DMS53 treated with DMSO at 0.1 percent for 48 hours (cell line): Measurements from ENCODE around the gene RBM23.
"Not testable (repeated sequence)": the region's sequence is repeated elsewhere in the genome, so short reads cannot be mapped to it uniquely, and the experiment has no call there.

Experiments used
- DNase-seq: peaks from one replicate; lab custom pipeline; 2025; ENCODE audit not compliant: unreplicated experiment; lab: John Stamatoyannopoulos, UW

RBM23 gene

DNA sequence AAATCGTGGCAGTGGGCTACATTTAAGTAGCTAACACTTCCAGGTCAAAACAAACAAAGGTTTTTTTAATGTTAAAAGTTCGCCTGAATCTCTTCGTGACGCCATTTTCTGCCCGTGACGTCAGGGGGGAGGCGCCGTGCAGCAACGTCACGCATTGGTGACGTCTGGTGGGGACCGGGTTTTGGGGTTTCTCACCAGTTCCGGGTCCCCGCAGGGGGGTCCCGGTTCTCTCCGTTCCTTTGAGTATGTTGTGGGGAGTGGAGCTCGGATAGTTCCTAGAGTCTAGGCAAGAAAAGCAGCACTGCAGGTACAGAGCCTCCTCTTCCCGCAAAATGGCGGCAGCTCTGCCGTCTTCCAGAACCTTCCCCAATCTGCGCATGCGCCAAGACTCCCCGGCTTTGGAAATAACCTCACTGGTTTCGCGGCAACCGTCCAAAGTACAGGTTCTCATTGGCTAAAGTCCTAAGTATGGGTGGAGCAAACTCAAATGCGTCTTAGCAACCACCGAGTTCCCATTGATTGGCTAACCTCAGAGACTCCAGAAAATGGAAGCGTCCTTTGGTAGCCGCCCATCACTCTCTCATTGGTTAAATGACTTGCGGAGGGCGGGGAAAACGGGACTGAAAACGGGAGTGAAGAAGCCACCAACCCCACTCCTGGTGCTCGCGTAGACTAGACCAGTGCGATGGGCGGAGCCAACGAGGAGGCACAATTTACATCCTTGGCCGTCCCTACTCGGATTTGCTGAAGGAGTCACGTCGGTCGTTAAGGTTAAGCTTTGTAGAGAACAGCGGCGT is at the start of gene RBM23:
Gene RBM23 (minus strand): TSS at position 346 of the 797 bp plus-strand sequence.
- DNase-seq: peak; percentile 97

GRCh38 chr14:22966783-22967269 is 47.9 kb upstream of the RBM23 start:
- no peak for DNase-seq

DNA sequence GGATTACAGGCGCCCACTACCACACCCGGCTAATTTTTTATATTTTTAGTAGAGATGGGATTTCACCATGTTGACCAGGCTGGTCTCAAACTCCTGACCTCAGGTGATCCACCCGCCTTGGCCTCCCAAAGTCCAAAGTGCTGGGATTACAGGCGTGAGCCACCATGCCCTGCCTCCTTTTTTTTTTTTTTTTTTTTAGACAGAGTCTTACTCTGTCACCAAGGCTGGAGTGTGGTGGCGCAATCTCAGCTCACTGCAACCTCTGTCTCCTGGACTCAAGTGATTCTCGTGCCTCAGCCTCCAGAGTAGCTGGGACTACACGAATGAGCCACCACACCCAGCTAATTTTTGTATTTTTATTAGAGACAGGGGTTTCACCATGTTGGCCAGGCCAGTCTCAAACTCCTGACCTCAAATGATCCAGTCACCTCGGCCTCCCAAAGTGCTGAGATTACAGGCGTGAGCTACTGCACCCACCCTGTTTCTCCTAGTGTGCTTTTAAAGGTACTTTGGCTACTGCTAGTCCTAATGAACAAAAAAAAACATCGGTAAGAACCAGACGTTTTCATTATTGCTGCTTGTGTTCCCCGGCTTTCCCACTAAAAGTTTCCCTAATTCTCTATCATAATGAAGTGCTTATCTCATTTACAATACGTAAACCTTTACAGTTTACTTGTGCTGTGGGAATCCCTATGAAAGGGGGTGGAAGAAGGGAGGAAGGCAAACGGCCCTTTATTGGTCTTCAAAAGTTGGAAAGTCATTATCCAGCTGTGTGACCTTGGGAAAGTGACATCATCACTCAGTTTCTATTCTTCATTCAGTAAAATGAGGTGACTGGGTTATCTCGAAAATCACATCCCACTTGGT is 47.2 kb upstream of the RBM23 start:
- DNase-seq: not testable (repeated sequence)

GRCh38 chr14:22962061-22962676 is 43.2 kb upstream of the RBM23 start:
- no peak for DNase-seq

GRCh38 chr14:22955702-22956569 is 37.0 kb upstream of the RBM23 start:
- no peak for DNase-seq

DNA sequence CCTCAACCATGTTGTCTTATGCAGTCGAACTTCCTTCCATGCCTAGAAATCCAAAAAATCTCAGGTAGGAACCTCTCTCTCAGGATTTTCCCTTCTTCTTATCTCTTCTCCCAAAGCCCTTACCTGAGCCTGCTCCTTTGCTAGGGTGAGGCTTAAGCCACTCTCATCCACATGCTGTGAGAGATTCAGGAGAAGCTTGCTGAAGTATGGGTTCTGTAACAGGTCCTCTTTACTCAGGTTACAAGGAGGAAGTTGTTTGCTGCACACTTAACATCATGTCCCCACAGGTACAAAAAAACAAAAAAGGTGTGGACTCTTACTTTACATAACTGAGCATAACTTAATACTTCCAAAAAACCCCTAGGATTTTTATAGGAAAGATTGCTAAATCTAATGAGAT is 33.5 kb upstream of the RBM23 start:
- DNase-seq: no peak

GRCh38 chr14:22951795-22952194 is 32.8 kb upstream of the RBM23 start:
- not testable (repeated sequence) for DNase-seq

DNA sequence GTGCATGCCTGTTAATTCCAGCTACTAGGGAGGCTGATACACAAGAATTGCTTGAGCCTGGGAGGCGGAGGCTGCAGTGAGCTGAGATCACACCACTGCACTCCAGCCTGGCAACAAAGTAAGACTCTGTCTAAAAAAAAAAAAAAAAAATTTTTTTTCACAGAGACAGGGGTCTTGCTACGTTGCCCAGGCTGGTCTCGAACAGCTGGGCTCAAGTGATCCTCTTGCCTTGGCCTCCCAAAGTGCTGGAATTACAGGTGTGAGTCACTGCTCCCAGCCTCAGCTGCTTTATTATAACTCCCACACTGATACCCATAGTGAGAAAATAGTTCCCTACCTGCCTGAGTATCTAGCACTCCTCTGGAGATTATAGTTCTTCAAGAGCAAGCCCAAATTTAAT is 26.7 kb upstream of the RBM23 start:
- DNase-seq: no peak

DNA sequence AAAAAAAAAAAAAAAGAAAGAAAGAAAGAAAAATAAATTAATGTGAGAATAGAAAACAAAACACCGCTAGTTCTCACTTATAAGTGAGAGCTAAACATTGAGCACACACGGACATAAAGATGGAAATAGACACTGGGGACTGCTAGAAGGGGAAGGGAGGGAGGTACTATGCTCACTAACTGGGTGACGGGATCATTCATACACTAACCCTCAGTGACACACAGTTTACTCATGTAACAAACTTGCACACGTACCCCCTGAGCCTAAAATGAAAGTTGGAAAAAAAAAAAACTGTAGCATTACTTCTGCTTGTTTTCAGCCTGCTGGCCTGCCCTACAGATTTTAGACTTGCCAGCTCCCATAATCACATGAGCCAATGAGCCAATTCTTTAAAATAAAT is 20.7 kb upstream of the RBM23 start:
- DNase-seq: no peak

DNA sequence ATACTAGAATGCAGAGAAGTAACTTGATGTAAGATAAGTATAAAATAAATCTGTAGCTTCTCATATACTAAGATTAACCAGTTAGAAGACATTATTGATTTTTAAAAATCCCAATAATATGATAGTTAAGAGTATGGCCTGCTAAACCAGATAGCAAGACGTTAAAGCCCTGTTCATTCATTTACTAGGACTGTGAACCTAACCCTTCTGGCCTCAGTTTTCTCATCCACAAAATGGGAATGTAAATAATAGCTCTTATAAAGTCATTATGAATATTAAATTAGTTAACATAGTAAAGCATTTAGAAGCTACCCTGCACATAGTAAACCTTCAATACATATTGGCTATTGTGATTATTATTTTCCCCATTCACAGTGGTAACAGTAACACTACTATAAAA is 16.2 kb upstream of the RBM23 start:
- DNase-seq: no peak

GRCh38 chr14:22932146-22932545 is 13.2 kb upstream of the RBM23 start:
- DNase-seq: peak; percentile 22

DNA sequence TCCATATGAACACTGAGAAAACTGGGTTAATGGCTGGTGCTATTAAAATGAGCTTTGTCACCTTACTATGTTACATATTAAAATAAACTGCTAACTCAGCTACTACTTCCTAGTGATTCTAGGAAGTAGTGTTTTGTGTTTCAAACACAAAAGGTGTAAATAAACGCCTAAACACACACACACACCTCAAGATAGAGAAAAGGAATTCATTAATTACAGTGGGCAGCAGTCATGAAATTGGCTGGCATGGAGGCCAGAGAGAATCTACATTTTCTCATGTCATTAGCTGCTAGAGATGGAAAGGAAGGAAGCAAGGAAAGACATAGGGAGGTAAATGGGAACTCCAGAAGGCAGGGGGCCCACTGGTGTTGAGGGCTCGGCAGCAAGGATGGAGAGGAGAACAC is 11.0 kb upstream of the RBM23 start:
- no peak for DNase-seq

- DNase-seq: peak; percentile 94
Observed at GRCh38 chr14:22929104-22929960, 10.4 kb upstream of the RBM23 start, which contains the start of gene PRMT5. TSS of gene PRMT5 (minus strand) at chr14:22929376. CDS start at chr14:22929361, 15 bp downstream.

- DNase-seq: no peak
Observed at GRCh38 chr14:22928237-22929103, 9.5 kb upstream of the RBM23 start.

GRCh38 chr14:22926316-22926715 is 7.4 kb upstream of the RBM23 start:
- no peak for DNase-seq

DNA sequence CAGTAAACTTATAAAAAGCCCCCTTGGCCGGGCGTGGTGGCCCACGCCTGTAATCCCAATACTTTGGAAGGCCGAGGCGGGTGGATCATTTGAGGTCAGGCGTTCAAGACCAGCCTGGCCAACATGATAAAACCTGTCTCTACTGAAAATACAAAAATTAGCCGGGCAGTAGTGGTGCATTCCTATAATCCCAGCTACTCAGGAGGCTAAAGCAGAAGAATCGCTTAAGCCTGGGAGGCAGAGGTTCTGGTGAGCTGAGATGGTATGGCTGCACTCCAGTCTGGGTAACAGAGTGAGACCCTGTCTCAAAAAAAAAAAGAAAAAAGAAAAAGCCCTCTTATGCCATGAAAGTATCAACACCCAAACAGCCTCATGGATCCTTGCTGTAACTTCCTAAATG is 6.6 kb upstream of the RBM23 start:
- no peak for DNase-seq

DNA sequence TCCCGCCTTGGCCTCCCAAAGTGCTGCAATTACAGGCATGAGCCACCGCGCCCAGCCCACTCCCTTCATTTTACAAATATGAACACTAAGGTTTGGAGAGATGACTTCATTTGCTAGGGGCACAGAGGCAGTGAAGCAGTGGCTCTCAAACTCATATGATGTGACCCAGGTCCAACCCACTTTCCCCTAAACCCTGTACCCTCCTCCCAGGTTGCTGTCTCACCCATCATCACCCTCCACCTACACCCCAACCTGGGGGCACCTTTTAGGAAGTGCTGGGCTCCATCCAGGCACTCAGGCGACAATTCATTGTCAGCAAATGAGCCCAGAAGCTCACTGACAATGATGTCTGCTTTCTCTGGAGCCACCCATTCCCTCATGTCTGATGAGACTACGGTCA is 4.8 kb upstream of the RBM23 start:
- no peak for DNase-seq

DNA sequence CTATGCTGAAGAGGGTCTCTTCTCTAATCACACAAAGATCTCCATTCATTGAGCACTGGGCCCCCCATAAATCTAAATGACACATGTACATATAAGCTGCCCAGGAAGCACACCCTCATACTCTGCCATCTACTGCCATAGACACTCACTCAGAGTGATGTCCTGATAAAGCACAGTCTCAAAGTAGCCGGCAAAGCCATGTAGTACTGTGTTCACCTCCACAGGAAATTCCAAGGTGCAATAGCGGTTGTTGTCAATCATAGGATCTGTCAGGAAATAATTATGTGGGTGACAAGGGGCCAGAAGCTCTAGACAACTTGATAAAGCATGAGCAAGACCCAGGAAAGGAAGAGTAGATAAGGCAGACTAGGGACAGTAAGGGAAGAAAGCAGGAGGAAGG is 3.3 kb upstream of the RBM23 start:
- no peak for DNase-seq

DNA sequence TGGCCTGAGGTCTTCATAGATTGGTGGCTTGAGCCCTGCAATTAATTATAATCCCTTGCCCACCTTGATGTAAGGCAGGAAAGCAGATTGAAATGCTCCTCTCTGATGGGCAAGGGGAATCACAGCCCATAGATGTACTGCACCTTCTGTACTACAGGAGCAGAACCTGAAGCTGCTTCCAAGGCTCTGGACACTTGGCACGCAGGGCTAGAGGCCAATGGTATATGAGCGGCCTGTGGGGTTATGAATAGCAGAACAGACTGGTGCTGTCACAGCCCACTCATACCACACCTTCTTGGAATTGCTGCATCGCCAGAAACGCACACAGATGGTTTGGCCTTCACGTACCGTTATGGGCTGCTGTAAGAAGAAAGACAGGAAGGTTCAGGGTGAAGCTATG is 1.7 kb upstream of the RBM23 start:
- no peak for DNase-seq
